ENCODE measurements around the gene SLC24A3. TPM values are rescaled to one million over a fixed set of nuclear protein-coding genes. Genes with fewer than 3 reads are reported as not detected.

Gene SLC24A3
- total and polyA plus RNA-seq, 2 of the 13 experiments (the other 11 are each of a cell fraction or from before 2014, with no cell fraction given) = not detected

DNA sequence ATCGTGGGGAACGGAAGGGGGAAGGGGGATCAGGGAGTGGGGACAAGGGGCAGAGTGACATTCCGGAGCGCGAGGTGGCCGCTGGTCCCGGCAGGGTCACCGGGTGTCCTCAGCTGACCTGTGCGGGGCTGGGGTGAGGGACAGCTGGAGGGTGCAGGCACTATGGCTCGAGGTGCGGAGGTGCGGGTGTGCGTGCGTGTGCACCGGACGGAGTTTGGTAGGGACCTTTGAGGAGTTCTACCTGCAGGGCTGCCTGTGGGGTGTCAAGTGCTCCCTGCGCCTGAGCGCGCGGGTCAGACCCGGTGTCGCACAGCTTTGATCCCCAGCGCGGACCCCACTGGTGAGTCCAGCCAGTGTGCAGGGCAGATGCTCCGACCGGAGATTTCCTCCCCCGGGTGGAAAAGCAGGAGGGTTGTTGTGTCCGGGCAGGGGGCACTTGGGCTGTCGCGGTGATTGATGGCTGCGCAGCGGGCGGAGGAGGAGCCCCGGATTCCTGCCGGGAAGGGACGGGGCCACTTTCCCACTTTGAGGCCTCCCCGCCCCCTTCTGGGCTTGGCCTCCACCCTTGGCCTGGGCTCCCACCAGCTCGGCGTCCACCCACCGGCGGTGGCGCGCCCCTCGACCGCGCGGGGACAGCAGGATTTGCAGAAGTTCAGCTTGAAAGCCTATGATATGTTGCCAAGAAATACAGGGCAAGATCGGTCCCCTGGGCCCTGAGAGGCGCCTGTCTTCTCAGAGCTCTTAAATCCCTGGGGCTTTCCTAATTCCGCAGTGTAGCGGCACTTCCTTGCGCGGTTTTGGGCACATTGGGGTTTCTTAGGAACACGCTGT is 546.3 kb downstream of the SLC24A3 start (continued):
- TF ChIP-seq DNMT1 (CRISPR knock-in tag; IDR thresholded peaks at IDR 0.05) (no peak), ZNF564 (CRISPR knock-in tag; IDR thresholded peaks at IDR 0.05) (no peak), ZNF543 (CRISPR knock-in tag; IDR thresholded peaks at IDR 0.05) (peak; percentile 59; the same call in 1 of the 2 replicates), PLRG1 (conservative IDR thresholded peaks at IDR 0.05) (no peak), ZNF383 (CRISPR knock-in tag; IDR thresholded peaks at IDR 0.05; ENCODE audit: borderline replicate concordance) (no peak), KAT7 (CRISPR knock-in tag; IDR thresholded peaks at IDR 0.05; ENCODE audit: borderline replicate concordance) (no peak), ZNF788 (CRISPR knock-in tag; IDR thresholded peaks at IDR 0.05; ENCODE audit: borderline replicate concordance) (peak; percentile 29; the same call in 1 of the 2 replicates), ETV6 (CRISPR knock-in tag; conservative IDR thresholded peaks at IDR 0.05) (no peak; the same call in 1 of the 2 replicates), ZNF569 (CRISPR knock-in tag; IDR thresholded peaks at IDR 0.05; ENCODE audit: borderline replicate concordance) (no peak), ZNF354B (CRISPR knock-in tag; IDR thresholded peaks at IDR 0.05) (peak; percentile 96; the same call in 1 of the 2 replicates), U2AF1 (optimal IDR thresholded peaks at IDR 0.05; ENCODE audit: low read depth, low read length) (peak; percentile 54), CREB1 (IDR thresholded peaks at IDR 0.05) (no peak), CREB1 (CRISPR knock-in tag; IDR thresholded peaks at IDR 0.05) (no peak), NCOA2 (CRISPR knock-in tag; IDR thresholded peaks at IDR 0.05) (no peak; the same call in 1 of the 2 replicates), ZNF878 (CRISPR knock-in tag; IDR thresholded peaks at IDR 0.05) (no peak), BRD4 (CRISPR knock-in tag; IDR thresholded peaks at IDR 0.05) (peak; percentile 59; the same call in 1 of the 2 replicates), ZNF761 (CRISPR knock-in tag; conservative IDR thresholded peaks at IDR 0.05) (no peak), ZNF883 (CRISPR knock-in tag; IDR thresholded peaks at IDR 0.05; ENCODE audit: not compliant biosample characterization) (peak; percentile 70), ZNF180 (CRISPR knock-in tag; IDR thresholded peaks at IDR 0.05; ENCODE audit: borderline replicate concordance, low read depth) (no peak), ZNF7 (CRISPR knock-in tag; IDR thresholded peaks at IDR 0.05) (no peak), ARID2 (CRISPR knock-in tag; IDR thresholded peaks at IDR 0.05; ENCODE audit: borderline replicate concordance) (no peak)
- TF ChIP-seq, protein P1, sequence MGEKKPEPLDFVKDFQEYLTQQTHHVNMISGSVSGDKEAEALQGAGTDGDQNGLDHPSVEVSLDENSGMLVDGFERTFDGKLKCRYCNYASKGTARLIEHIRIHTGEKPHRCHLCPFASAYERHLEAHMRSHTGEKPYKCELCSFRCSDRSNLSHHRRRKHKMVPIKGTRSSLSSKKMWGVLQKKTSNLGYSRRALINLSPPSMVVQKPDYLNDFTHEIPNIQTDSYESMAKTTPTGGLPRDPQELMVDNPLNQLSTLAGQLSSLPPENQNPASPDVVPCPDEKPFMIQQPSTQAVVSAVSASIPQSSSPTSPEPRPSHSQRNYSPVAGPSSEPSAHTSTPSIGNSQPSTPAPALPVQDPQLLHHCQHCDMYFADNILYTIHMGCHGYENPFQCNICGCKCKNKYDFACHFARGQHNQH (CRISPR knock-in tag; IDR thresholded peaks at IDR 0.05) = peak; percentile 62; the same call in 1 of the 2 replicates
- TF ChIP-seq, protein P2, sequence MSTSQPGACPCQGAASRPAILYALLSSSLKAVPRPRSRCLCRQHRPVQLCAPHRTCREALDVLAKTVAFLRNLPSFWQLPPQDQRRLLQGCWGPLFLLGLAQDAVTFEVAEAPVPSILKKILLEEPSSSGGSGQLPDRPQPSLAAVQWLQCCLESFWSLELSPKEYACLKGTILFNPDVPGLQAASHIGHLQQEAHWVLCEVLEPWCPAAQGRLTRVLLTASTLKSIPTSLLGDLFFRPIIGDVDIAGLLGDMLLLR (CRISPR knock-in tag; IDR thresholded peaks at IDR 0.05) = no peak
- TF ChIP-seq, protein P3, sequence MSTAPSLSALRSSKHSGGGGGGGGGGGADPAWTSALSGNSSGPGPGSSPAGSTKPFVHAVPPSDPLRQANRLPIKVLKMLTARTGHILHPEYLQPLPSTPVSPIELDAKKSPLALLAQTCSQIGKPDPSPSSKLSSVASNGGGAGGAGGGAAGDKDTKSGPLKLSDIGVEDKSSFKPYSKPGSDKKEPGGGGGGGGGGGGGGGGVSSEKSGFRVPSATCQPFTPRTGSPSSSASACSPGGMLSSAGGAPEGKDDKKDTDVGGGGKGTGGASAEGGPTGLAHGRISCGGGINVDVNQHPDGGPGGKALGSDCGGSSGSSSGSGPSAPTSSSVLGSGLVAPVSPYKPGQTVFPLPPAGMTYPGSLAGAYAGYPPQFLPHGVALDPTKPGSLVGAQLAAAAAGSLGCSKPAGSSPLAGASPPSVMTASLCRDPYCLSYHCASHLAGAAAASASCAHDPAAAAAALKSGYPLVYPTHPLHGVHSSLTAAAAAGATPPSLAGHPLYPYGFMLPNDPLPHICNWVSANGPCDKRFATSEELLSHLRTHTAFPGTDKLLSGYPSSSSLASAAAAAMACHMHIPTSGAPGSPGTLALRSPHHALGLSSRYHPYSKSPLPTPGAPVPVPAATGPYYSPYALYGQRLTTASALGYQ (CRISPR knock-in tag; IDR thresholded peaks at IDR 0.05) = no peak
- TF ChIP-seq, protein P4, sequence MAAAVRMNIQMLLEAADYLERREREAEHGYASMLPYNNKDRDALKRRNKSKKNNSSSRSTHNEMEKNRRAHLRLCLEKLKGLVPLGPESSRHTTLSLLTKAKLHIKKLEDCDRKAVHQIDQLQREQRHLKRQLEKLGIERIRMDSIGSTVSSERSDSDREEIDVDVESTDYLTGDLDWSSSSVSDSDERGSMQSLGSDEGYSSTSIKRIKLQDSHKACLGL (CRISPR knock-in tag; IDR thresholded peaks at IDR 0.05) = no peak
- TF ChIP-seq, protein P5, sequence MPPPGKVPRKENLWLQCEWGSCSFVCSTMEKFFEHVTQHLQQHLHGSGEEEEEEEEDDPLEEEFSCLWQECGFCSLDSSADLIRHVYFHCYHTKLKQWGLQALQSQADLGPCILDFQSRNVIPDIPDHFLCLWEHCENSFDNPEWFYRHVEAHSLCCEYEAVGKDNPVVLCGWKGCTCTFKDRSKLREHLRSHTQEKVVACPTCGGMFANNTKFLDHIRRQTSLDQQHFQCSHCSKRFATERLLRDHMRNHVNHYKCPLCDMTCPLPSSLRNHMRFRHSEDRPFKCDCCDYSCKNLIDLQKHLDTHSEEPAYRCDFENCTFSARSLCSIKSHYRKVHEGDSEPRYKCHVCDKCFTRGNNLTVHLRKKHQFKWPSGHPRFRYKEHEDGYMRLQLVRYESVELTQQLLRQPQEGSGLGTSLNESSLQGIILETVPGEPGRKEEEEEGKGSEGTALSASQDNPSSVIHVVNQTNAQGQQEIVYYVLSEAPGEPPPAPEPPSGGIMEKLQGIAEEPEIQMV (CRISPR knock-in tag; IDR thresholded peaks at IDR 0.05; ENCODE audit: low read depth) = no peak
